Posterior cingulate gyrus (tissue), 11 donors: ENCODE measurements around the gene MEF2D.

Experiments used
- DNase-seq, 10 donors: peaks; one replicate each; pipeline versions ENCODE4 v3.0.0 to v3.0.0-alpha.2; 2020 to 2021; ENCODE audit warnings: mixed read lengths in 3 of 10
- intact Hi-C: fragments of 100-400 bp; cut with DNase I; formaldehyde crosslinking; loops from one replicate; pipeline ENCODE4 v1.15.1; 2023

The MEF2D gene

GRCh38 chr1:156525071-156525501, 24.5 kb upstream of the MEF2D start:
- intact Hi-C loops: no loop called here
- no peak for DNase-seq

DNA sequence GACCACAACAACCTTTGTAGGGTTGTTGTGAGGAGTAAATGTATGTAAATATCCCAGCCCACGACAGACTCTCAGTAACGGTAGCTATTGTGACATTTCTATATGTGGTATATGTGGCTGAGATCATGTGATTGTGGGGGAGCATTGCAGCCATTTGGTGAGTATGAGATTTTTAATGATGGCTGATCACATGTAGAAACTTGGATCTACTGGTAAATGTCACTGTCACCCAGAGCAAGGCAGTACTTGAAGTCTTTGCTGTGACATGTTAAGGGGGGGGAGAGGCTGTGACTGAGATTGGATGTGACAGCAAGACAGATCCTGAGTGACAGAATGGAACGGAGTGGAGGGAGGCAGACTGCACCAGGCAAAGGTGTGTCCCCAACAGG, 23.9 kb upstream of the MEF2D start:
- intact Hi-C loops: no loop called here

DNA sequence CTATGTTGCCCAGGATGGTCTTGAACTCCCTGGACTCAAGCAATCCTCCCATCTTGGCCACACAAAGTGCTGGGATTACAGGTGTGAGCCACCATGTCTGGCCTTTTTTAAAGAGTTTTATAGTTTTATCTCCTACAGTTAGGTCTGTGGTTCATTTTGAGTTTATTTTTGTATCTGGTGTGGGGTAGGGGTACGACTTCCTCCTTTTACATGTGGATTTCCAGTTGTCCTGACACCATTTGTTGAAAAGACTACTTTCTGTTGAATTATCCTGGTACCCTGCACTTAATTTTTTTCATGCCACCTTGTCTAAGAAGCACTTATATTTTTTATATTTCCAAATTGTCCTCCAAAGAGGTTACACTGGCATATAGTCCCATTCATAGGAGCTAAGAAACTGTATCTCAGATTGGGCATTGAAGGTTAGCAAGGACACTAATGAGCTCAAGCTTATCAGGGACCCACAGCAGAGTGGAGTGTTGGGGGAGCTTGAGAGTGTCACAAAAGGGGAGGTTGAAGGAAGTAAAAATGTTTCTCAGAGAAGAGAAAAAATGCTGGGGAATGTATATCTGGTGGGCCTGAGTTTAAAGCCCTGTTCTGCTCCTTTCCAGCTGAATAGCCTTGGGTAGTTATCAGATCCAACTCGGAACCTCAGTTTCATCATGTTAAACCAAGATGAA, 23.4 kb upstream of the MEF2D start:
- intact Hi-C loops: no loop called here
- no peak for DNase-seq

More for the DNA sequence above, 23.9 kb upstream of the MEF2D start:
- DNase-seq: no peak

- intact Hi-C loops: no loop called here
- no peak for DNase-seq
These were observed 21.9 kb upstream of the MEF2D start for GRCh38 chr1:156522443-156522970.

DNA sequence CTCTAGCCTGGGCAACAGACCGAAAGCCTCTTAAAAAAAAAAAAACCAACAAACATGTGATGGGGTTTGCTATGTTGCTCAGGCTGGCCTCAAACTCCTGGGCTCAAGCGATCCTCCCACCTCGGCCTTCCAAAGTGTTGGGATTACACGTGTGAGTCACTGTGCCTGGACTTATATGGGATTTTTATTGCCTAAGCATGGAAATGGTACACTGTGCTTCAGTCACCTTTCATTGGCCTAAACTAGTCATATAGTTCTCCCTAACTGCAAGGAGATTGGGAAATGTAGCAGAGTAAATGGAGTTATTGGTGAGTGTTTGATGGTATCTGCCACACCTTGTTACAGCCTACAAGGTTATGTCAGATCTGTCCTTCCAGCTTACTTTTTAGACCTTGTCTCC, 17.2 kb upstream of the MEF2D start:
- no peak for DNase-seq
- intact Hi-C loops: no loop called here

GRCh38 chr1:156516821-156517220, 16.2 kb upstream of the MEF2D start:
- DNase-seq: no peak
- intact Hi-C loops: no loop called here

DNA sequence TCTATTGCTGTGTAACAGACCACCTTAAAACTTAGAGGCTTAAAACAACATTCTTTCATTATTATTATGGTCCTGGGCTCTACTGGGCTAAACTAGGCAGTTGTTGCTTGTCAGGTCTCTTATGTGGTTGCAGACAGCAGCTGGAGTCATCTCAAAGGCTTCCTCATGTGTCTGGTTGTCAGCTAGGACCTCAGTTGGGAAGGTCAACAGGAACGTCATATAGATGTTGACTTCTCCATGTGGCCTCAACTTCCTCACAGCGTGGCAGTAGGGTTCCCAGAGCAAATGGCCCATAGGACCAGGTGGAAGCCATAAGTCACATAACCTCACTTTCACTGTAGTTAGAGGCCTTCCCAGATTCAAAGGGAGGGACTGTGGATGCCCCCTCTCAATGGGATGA, 15.4 kb upstream of the MEF2D start:
- intact Hi-C loops: no loop called here
- no peak for DNase-seq

DNA sequence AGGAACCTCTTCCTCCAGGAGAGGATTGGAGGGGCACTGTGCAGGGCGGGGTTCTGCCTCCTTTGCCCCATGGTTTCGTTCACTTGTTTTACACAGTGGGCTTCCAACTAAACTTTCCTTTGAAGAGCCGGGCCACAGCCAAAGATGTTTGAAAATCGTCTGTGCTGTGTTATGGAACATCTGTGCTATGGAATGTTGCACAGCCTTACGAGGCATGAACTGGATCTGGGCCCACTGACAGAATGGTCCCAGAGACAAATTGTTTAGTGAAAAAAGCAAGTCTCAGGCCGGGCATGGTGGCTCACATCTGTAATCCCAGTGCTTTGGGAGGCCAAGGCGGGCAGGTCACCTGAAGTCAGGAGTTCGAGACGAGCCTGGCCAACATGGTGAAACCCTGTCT, 12.6 kb upstream of the MEF2D start:
- intact Hi-C loops: loop anchor here (5.0 kb wide), 1 partner anchor 59 kb away; the partner anchor contains the start of gene IQGAP3
- no peak for DNase-seq

DNA sequence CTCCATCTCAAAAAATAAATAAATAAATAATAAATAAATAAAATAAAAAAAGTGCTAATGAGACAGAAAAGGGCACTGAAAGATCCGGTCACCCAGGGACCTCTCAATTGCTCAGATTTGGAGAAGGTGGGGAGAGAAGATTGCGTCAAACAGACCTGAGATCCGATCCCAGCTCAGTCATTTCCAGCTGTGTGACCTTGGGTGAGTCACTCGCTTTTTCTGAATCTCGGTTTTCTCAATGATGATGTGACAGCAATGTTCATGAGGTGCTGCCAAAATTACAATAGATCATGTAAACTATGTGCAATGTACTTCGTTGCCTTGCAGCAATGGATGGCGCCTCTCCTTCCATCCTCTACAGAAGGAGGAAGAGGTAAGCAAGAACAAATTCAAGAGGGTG, 11.1 kb upstream of the MEF2D start:
- intact Hi-C loops: loop anchor here (5.0 kb wide), 1 partner anchor 61 kb away; the partner anchor contains the start of gene IQGAP3
- no peak for DNase-seq

- intact Hi-C loops: loop anchor here (5.0 kb wide), 1 partner anchor 62 kb away; the partner anchor contains the start of gene IQGAP3
- DNase-seq: peak; percentile 71 to 97 (median 84)
These were observed 10.1 kb upstream of the MEF2D start for GRCh38 chr1:156510709-156511108.

- peak in 6 of 10 donors; percentile 55 to 94 (median 78) for DNase-seq
- intact Hi-C loops: loop anchor here (5.0 kb wide), 2 partner anchors 63 to 83 kb away; partner anchors contain the start of genes IQGAP3 and NAXE
These were observed 9.0 kb upstream of the MEF2D start for GRCh38 chr1:156509424-156510034.

- intact Hi-C loops: loop anchor here (5.0 kb wide), 1 partner anchor 83 kb away; the partner anchor contains the start of gene NAXE
- no peak for DNase-seq
These were observed 8.3 kb upstream of the MEF2D start for GRCh38 chr1:156508955-156509234.

GRCh38 chr1:156508205-156508954, 7.8 kb upstream of the MEF2D start:
- intact Hi-C loops: loop anchor here (5.0 kb wide), 1 partner anchor 84 kb away; the partner anchor contains the start of gene NAXE
- peak in 1 of 10 donors; percentile 90 for DNase-seq

DNA sequence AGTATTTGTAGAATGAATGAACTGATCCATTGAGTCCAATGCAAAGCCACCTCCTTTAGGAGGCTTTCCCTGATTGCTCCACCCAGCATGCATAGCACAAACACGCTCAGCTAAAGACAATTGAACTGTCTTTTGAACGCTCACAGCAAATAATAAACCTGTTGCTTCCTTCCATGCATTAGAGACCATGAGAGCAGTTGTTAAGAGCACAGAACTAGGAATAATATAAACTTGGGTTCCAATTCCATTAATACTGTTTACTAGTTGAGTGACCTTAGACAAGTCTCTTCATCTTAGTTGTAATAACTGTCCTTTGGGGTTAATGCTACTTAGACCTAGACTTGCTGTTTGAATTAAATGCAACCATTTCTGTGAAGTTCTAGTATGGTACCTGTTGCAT, 5.9 kb upstream of the MEF2D start:
- no peak for DNase-seq
- intact Hi-C loops: loop anchor here (5.0 kb wide), 1 partner anchor 86 kb away; the partner anchor contains the start of gene NAXE

- intact Hi-C loops: loop anchor here (5.0 kb wide), 1 partner anchor 87 kb away; the partner anchor contains the start of gene NAXE
- DNase-seq: no peak
These were observed 5.2 kb upstream of the MEF2D start for GRCh38 chr1:156505679-156506298.

- intact Hi-C loops: loop anchor here (5.0 kb wide), 1 partner anchor 87 kb away; the partner anchor contains the start of gene NAXE
- DNase-seq: peak; percentile 97 to 100 (median 98)
These were observed 4.5 kb upstream of the MEF2D start for GRCh38 chr1:156504821-156505678.

DNA sequence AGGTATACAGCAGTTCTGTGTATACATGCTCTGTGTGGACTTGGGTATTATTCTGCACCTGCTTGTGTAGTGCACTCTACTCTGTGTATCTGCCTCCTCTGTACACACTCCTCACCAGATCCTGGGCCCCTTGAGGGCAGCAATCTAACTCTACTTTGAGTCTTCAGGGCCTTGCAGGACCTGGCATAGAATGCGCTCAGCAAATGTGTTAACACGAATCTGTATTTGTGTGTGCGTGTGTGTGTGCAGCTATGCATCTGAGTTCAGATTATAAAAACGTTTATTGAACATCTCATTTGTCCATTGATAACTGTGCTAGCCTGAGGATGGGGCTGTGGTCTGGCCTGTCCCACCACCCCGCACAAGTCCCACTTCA, 3.9 kb upstream of the MEF2D start:
- no peak for DNase-seq
- intact Hi-C loops: no loop called here

- no peak for DNase-seq
- intact Hi-C loops: no loop called here
These were observed 3.3 kb upstream of the MEF2D start for GRCh38 chr1:156503698-156504437.
